DMS153 (cell line): ENCODE data around the gene ASMTL.
"Not testable (repeated sequence)": the region's sequence is repeated elsewhere in the genome, so short reads cannot be mapped to it uniquely, and the experiment has no call there.

Experiments used
- DNase-seq: peaks from one replicate; lab custom pipeline; 2025; lab: John Stamatoyannopoulos, UW

Gene ASMTL

DNA sequence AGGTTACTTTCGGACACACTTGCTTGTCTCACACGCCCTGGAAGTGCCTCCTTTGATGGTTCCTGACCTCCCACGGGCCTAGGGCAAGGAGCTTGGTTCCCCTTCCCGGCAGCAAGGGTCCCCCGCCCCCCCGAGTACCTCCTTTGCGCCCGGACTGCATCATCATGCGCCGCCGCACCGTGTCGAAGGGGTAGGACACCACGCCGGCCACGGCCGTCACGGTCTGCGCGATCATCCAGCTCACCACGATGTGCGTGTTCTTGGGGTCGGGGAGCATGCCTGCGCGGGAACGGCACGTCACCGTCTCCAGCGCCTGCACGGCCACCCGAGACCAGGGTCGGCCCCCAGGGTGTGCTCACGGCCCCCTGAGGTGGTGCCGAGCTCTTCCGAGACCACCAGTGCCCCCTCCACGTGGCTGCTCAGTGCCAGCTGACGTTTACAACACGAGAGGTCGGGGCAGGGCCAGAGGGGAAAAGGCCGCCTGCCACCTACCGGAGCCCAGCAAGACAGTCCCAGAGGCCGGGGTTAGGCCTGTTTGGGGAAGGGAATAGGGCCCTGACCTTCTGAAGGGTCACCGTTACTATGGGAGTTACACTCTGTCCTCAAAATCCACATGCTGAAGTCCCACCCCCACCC lies 65.5 kb downstream of the ASMTL start:
- DNase-seq = no peak

DNA sequence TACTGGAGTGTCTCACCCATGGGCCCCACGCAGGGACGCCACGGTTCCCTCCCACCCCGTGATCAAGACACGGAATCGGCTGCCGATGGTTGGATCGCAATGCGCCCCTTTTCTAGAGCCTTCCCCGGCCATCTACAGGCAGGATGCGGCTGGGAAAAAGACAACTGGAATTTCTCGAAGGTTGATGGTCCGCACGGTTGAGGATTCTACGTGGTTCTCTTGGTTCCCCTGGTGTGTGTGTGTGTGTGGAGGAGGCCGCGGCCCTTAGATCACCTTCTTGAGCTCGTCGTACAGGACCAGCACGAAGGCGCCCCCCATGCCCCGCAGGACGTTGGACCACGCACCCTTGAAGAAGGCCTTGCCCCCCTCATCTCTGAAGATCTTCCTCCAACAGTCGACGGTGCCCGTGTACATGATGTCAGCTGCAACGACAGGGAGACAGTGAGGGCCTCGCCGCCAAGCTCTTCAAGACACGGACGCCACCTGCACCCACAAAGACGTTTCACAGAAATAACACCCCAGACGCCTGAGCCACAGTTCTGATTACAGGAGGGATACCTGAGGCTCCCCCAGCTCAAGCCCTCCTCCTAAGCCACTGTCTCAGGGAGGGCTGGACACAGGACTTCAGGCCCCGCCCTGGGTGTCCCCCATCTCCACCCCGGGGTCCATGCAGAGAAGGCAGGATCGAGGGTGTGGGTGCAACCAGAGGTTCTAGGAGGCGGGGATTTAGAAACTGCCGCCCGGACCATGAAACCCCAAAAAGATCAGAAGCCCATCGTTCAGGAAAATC lies 66.2 kb downstream of the ASMTL start:
- DNase-seq = no peak

DNA sequence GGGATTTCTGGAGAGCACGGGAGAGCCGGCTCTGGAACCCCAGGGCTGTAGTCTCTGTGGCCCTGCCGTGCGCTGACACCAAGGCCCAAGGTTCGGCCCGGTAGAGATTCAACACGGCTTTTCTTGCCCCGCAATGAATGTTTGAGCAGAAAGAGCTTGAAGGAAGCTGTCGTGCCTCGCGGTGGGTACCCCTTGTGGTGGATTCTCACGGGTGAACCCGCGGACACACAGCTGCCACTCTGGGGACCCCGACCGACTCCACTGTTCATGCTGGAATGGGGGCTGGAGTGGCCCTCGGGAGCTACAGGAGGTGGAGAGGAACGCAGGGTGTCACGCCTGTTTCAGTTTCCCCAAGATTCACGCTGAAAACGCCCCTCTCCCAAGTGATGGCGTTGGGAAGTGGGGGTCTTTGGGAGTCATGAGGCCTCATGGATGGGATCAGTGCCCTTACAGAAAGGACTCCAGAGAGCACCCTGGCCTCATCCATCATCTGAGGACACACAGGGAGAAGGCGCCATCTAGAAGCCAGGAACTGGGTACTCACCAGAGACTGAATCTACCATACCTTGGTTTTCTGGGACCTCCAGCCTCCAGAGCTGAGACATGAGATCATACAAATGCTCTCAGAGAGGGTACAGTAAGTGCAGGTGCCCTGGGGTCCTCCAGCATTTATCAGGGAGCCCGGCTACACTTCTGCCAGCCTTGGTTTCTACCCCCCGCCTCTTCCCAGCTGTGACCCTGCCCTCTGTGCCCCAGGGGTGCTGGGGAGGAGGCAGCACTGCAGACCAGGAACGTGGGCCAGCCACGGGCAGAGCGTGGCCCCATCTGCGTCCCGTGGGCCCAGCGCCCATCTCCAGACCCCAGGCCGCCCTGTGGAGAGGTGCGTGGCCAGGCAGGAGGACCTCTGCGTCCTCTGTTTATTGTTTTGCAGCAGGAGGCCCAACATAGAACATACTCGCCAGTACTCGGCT lies 67.2 kb downstream of the ASMTL start:
- no peak for DNase-seq

DNA sequence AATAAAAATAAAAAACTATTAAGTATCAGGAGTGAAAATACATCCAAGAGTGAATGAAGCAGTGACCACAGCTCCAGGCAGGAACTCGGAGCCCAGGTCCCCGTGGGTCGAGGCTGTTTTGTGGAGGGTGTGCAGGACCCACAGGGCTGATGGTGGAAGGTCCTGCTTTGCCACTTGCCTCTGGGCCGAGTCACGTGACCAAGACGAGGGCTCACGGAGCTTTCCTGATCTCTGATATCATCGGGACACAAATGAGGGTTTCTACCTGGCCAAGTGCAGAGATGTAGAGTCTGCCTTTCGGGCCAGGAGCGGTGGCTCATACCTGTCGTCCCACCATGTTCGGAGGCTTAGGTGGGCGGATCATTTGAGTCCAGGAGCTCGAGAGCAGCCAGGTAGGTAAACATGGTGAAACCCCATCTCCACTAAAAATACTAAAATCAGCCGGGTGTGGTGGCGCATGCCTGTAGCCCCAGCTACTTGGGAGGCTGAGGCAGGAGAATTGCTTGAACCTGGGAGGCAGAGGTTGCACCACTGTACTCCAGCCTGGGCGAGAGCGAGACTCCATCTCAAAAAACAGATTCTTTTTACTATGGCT lies 68.0 kb downstream of the ASMTL start:
- no peak for DNase-seq

DNA sequence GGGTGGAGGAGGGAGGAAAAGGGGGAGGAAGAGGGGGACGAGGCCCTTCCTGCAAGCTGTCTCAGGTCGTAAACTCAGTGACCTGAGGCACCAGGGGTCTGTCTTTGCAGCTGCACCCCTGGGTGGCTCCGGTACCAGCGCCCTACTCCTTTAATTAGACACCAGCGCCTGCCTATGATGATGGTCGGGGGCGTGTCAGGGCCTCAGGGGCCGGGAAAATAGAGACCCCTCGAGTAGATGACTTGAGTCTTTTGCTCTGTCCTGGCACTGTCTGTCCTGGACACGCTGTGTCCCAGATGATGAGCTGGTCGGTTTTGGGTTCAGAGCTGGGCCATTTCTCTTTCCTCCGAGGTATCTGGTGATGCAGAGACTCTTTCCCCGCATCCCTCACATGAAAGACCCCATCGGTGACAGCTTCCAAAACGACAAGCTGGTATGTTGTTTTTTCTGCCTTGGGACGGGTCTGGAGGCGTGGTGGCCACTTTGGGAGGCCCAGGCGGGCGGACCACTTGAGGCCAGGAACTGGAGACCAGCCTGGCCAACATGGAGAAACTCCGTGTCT lies 72.0 kb downstream of the ASMTL start:
- DNase-seq = no peak

DNA sequence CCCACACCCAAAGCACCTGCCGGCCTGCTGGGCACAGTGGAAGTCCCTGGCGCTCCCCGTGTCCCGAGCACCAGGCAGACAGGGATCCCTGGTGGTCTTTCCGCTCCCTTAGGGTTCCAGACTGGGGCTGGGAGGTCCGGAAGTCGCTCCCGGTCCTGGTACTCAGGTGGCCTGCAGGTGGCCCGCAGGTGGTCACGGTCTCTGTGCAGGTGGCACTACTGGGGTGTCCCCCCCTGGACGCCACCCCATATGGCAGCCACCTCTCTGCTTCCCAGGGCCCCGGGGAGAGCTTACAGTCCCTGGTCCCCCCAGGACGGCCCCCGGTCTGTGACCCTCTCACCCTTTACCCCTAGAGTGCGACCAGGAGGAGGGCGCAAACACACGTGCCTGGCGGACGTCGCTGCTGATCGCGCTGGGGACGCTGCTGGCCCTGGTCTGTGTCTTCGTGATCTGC lies 74.4 kb downstream of the ASMTL start:
- DNase-seq = no peak

DNA sequence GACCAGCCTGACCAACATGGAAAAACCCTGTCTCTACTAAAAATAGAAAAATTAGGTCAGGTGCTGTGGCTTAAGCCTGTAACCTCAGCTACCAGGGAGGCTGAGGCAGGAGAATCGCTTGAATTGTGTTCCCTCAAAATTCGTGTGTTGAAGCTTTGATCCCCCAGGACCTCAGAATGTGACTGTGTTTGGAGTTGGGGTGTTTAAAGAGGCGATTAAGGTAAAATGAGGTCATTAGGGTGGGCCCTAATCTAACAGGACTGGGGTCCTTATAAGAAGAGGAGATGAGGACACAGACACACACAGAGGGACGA lies 84.4 kb downstream of the ASMTL start:
- DNase-seq = no peak

DNA sequence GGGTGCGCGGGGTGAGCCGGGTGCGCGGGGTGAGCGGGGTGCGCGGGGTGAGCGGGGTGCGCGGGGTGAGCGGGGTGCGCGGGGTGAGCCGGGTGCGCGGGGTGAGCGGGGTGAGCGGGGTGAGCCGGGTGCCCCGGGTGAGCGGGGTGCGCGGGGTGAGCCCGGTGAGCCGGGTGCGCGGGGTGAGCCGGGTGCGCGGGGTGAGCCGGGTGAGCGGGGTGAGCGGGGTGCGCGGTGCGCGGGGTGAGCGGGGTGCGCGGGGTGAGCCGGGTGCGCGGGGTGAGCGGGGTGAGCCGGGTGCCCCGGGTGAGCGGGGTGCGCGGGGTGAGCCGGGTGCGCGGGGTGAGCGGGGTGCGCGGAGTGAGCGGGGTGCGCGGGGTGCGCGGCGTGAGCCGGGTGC lies 86.3 kb downstream of the ASMTL start:
- DNase-seq = not testable (repeated sequence)

DNA sequence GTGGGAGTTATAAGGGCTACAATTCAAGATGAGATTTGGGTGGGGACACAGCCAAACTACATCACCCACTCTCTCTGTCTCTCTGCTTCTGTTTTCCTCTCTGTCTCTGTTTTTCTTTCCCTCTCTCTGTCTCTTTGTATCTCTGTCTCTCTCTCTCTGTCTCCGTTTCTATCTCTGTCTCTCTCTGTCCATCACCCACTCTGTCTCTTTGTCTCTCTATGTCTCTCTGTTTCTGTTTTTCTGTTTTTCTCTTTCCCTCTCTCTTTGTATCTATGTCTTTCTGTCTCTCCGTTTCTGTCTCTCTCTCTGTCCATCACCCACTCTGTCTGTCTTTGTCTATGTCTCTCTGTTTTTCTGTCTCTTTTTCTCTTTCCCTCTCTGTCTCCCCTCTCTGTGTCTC lies 90.8 kb downstream of the ASMTL start:
- DNase-seq = no peak

DNA sequence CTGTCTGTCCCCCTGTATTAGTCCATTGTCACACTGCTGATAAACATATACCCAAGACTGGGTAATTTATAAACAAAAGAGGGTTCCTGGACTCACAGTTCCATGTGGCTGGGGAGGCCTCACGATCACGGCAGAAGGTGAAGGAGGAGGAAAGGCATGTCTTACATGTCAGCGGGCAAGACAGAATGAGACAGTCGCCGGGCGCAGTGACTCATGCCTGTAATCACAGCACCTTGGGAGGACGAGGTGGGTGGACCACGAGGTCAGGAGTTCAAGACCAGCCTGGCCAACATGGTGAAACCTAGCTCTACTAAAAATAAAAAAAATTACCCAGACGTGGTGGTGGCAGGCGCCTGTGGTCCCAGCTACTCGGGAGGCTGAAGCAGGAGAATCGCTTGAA lies 91.4 kb downstream of the ASMTL start:
- DNase-seq = no peak

DNA sequence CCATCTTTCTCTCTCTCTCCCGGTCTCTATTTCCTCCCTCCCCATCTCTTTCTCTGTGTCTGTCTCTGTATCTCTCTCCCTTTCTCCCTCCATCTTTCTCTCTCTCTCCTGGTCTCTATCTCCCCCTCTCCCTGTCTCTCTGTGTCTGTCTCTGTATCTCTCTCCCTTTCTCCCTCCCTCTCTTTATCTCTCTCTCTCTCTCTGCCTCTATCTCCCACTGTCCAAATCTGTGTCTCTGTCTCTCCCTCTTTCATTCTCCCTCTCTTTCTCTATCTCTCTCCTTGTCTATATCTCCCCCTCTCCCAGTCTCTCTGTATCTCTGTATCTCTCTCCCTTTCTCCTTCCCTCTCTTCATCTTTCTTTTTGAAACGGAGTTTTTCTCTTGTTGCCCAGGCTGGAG lies 92.5 kb downstream of the ASMTL start:
- DNase-seq = no peak

DNA sequence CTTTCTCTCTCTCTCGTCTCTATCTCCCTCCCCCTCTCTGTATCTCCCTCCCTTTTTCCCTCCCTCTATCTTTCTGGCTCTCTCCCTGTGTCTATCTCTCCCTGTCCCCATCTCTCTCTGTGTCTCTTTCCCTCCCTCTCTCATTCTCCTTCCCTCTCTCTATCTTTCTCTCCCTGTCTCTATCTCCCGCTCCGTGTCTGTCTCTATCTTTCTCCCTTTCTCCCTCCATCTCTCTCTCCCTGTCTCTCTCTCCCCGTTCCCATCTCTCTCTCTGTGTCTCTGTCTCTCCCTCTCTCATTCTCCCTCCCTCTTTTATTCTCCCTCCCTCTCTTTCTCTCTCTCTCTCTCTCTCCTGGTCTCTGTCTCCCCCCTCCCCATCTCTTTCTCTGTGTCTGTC lies 93.2 kb downstream of the ASMTL start:
- no peak for DNase-seq

DNA sequence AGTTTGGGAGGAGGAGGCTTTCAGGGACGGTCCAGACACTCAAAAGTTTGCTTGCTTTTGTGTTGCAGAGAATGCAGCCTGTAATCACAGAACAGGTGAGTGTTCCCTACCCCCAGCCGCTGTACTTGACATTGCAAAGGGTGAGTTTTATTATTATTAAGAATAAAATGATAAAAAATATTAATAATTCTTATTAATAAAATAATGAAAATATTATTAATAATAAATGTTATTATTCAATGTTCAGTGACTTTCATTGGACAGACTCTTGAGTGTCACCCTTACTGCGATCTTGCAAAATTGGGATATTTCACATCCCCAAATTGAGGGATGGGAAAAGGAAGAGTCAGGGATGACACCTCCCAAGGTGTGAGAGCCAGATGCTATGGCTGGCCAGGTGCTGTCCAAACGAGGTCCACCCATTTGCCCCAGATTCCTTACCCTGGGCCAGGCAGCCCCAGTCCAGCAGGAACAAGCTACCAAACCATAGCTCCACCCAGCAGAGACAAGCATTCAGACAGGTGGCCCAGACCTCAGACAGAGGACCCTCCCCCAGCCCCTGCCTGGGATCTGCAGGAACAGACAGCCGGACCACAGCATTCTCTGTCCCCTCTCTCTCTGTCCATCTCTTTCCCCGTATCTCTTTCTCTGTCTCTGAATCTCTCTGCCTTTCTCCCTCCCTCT lies 93.8 kb downstream of the ASMTL start:
- DNase-seq = no peak

DNA sequence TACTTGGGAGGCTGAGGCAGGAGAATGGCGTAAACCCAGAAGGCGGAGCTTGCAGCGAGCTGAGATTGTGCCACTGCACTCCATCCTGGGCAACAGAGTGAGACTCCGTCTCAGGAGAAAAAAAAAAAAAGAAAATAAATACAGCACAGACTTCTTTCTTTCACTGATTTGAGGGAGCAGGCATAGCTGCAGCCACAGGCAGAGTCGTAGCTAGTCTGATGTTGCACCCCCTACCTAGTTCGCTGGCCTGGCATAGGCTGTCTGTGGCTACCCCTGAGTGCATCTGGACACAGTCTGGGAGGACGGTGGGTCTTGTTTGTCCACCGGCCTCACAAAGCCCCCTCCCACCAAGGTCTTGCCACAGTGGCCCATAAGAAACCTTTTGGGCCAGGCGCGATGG lies 94.7 kb downstream of the ASMTL start:
- no peak for DNase-seq

DNA sequence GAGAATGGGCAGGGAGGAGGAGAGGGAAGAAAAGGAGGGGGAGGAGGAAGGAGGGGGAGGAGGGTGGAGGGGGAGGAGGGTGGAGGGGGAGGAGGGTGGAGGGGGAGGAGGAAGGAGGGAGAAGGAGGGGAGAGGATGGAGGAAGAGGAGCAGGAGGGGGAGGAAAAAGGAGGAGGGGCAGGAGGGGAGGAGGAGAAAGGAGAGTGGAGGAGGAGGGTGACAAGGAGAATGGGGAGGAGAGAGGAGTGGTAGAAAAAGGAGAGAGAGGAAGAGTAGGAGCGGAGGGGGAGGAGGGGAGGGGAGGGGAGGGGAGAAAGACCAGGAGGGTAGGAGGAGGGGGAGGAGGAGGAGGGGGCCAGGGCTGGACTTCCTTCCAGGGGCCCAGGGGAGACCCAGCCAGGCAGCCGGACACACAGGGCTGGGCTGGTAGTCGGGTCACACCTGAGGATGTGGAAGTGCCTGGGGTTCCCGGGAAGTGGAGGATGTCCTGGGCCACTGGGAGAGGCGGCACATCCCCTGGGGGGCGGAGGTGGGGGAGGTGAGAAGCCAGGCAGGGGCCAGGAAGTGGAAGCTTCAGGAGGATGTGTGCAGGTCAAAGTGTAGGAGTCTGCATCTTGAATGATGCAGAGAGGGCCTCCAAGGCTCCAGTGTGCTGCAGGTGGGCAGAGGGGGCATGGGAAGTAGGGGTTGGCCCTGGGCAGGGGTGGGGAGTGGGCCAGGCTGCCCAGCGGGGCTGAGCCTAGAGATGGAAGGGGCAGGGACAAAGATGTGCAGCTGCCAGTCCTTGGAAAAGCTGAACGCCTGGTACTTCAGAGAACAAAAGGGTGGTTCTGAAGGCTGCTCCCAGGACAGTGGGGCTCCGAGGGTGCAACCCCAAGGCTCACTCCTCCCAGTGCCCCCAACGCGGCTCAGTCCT lies 97.3 kb downstream of the ASMTL start:
- no peak for DNase-seq

DNA sequence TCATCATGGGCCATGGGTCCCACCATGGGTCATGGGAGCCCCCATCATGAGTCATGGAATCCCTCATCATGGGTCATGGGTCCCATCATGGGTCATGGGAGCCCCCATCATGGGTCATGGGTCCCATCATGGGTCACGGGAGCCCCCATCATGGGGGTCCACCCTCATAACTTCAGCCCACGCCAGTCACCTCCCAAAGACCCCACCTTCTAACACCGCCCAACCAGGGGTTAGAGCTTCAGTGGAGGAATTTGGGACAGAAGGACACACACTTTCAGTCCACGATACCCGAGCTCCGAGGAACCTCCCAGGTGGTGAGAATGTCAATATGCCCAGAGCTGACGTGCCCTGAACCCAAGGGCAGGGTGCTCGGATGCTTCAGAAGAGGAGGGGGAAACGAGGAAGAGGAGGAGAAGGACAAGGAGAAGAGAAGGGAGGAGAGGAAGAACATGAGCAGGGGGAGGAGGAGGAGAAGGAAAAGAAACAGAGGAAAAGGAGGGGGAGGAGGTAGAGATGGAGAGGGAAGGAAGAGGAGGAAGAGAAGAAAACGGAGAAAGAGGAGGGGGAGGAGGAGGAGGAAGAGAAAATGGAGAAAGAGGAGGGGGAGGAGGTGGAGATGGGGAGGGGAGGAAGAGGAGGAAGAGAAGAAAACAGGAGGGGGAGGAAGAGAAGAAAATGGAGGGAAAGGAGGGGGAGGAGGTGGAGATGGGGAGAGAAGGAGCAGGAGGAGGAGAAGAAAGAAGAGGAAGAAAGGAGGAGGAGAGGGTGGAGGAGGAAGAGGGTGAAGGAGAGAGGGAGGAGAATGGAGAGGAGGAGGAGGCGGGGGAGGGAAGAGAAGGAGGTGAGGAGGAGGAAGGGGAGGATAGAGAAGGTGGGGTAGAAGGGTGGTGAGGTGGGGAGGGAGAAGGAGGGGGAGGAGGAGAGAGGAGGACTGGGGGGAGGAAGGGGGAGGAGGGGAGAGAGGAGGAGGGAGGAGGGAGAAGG lies 98.4 kb downstream of the ASMTL start:
- DNase-seq = no peak
